ENCODE results near the gene VPS8. TPM values are rescaled to one million over a fixed set of nuclear protein-coding genes. Genes with fewer than 3 reads are reported as not detected.

The VPS8 gene
- total RNA-seq, 4 donors from 2014 or later = 76.5 to 281 (median 163) TPM

DNA sequence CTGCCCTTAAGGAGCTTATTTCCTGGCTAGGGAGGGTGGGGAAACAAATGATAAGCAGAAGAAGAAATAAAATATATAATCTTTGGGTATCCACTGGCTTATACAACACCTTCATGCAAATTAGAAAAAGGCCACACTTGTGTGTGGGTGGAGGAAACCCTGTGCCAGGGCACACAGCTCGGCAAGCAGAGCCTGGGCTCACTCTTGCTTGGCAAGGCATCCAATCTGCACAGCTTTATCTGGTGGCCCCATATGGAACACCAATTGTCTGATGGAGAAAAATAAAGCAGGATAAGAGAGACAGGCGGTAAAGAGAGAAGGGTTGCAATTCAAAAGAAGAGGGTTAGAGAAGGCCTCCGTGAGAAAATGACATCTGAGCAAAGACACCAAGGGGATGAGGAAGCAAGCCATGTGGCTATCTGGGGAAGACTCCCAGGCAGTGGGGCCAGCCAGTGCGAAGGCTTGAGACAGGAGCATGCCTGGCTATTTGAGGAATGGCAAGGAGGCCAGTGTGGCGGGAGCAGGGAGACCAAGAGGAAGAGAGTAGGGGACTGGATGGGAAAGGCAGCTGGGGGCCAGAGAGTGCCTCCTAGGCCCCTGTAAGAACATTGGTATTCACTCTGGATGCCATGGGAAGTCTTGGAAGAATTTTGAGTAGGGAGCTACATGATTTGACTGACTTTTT, 22.5 kb upstream of the VPS8 start:
- Histone ChIP-seq H3K36me3 (no peaks in the 10 kb centered on the region), H3K27ac (no peak overlapping the region), H3K9me3 (no peaks in the 10 kb centered on the region), H3K27me3 (no peaks in the 10 kb centered on the region), H3K4me1 (peaks cover 0 to 4% of the 10 kb centered on the region in 2 donors), H3K4me3 (no peak overlapping the region)
- DNase-seq = no peak
- intact Hi-C loops (cut with DNase I; ENCODE audit: low total_unique reads) = no loop called here
- no peak for TF ChIP-seq CTCF (IDR thresholded peaks at IDR 0.05)
- no peak for TF ChIP-seq POLR2A (IDR thresholded peaks at IDR 0.05)

- Histone ChIP-seq H3K4me1 (peaks cover 0 to 4% of the 10 kb centered on the region in 2 donors), H3K4me3 (no peak overlapping the region), H3K27me3 (no peaks in the 10 kb centered on the region), H3K9me3 (no peaks in the 10 kb centered on the region), H3K36me3 (no peaks in the 10 kb centered on the region), H3K27ac (no peak overlapping the region)
- no peak for DNase-seq
- no peak for TF ChIP-seq CTCF (IDR thresholded peaks at IDR 0.05)
- TF ChIP-seq POLR2A (IDR thresholded peaks at IDR 0.05) = no peak
- intact Hi-C loops (cut with DNase I; ENCODE audit: low total_unique reads) = no loop called here
These were observed 20.8 kb upstream of the VPS8 start for GRCh38 chr3:184791171-184791570.

GRCh38 chr3:184795522-184796190, 16.3 kb upstream of the VPS8 start:
- TF ChIP-seq POLR2A (IDR thresholded peaks at IDR 0.05) (no peak), CTCF (IDR thresholded peaks at IDR 0.05) (no peak)
- Histone ChIP-seq H3K27ac (no peak overlapping the region), H3K36me3 (no peaks in the 10 kb centered on the region), H3K27me3 (peaks cover 0 to 6% of the 10 kb centered on the region in 2 donors), H3K4me1 (no peaks in the 10 kb centered on the region), H3K4me3 (no peak overlapping the region), H3K9me3 (no peaks in the 10 kb centered on the region)
- intact Hi-C loops (cut with DNase I; ENCODE audit: low total_unique reads) = no loop called here
- no peak for DNase-seq

- no peaks in the 10 kb centered on the region for H3K36me3 ChIP-seq
- TF ChIP-seq CTCF (IDR thresholded peaks at IDR 0.05) (no peak), POLR2A (IDR thresholded peaks at IDR 0.05) (no peak)
- H3K4me3 ChIP-seq = no peak overlapping the region
- H3K4me1 ChIP-seq = no peaks in the 10 kb centered on the region
- no peak for DNase-seq
- intact Hi-C loops (cut with DNase I; ENCODE audit: low total_unique reads) = no loop called here
- peaks cover 0 to 6% of the 10 kb centered on the region in 2 donors for H3K27me3 ChIP-seq
- no peaks in the 10 kb centered on the region for H3K9me3 ChIP-seq
- H3K27ac ChIP-seq = no peak overlapping the region
These were observed 15.4 kb upstream of the VPS8 start for GRCh38 chr3:184796551-184796950.

DNA sequence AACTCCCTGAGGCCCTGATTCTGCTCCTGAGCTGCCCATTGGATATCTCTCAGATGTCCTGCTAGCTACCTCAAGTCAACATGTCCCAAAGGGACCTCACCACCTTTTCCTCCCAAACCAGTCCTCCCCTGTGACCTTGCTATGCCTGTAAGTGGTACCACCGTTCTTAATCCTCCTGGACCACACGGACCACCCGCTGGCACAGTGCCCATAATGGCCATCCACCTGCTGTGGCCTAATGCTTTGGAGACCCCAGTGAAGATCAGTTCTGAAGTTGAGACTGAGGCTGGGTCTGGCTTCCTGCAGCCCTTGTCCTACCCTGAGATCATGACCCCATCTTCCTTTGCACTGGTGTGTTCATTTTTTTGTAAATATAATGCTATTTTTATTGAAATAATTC, 15.0 kb upstream of the VPS8 start:
- DNase-seq = no peak
- no peaks in the 10 kb centered on the region for H3K9me3 ChIP-seq
- no peak overlapping the region for H3K4me3 ChIP-seq
- H3K27me3 ChIP-seq = peaks cover 0 to 6% of the 10 kb centered on the region in 2 donors
- H3K4me1 ChIP-seq = no peaks in the 10 kb centered on the region
- intact Hi-C loops (cut with DNase I; ENCODE audit: low total_unique reads) = no loop called here
- no peak overlapping the region for H3K27ac ChIP-seq
- no peaks in the 10 kb centered on the region for H3K36me3 ChIP-seq
- TF ChIP-seq POLR2A (IDR thresholded peaks at IDR 0.05) = no peak
- no peak for TF ChIP-seq CTCF (IDR thresholded peaks at IDR 0.05)
